Kidney capillary endothelial cell (primary cell): ENCODE measurements around the gene PPP1R12B.

Experiments used
- DNase-seq: peaks from one replicate; pipeline ENCODE4 v3.0.0-alpha.2; 2018; ENCODE audit warnings: low spot score

PPP1R12B gene, protein sequence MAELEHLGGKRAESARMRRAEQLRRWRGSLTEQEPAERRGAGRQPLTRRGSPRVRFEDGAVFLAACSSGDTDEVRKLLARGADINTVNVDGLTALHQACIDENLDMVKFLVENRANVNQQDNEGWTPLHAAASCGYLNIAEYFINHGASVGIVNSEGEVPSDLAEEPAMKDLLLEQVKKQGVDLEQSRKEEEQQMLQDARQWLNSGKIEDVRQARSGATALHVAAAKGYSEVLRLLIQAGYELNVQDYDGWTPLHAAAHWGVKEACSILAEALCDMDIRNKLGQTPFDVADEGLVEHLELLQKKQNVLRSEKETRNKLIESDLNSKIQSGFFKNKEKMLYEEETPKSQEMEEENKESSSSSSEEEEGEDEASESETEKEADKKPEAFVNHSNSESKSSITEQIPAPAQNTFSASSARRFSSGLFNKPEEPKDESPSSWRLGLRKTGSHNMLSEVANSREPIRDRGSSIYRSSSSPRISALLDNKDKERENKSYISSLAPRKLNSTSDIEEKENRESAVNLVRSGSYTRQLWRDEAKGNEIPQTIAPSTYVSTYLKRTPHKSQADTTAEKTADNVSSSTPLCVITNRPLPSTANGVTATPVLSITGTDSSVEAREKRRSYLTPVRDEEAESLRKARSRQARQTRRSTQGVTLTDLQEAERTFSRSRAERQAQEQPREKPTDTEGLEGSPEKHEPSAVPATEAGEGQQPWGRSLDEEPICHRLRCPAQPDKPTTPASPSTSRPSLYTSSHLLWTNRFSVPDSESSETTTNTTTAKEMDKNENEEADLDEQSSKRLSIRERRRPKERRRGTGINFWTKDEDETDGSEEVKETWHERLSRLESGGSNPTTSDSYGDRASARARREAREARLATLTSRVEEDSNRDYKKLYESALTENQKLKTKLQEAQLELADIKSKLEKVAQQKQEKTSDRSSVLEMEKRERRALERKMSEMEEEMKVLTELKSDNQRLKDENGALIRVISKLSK

DNA sequence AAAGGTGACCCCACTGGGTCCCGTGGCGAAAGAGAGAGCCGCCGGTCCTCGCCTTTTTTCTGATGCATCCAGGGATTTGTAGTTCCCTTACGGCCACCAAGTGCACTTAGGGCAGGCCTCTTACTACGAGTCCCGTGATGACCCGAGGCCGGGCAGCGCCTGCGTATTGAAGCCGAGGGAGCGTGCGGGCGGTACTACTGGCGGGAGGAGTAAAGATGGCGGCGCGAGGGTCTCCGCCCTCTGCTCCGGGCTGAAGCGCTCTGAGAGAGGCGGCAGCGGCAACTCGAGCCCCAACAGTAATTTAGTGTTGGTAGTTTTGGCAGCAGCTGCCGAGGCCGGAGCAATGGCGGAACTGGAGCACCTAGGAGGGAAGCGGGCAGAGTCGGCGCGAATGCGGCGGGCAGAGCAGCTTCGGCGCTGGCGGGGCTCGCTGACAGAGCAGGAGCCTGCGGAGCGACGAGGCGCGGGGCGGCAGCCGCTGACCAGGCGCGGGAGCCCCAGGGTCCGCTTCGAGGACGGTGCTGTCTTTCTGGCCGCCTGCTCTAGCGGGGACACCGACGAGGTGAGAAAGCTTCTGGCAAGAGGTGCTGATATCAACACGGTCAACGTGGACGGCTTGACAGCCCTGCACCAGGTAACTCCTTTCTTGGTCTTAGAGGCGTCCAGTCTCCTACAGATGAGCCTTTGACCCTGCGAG, at the start of gene PPP1R12B:
Gene PPP1R12B (plus strand): TSS at position 191 of the 697 bp plus-strand sequence. CDS start 153 bp downstream, at position 344.
- peak; percentile 96 for DNase-seq

GRCh38 chr1:202302166-202302565, 46.3 kb upstream of the PPP1R12B start:
- DNase-seq, result no peak

- DNase-seq, result no peak
These were observed 44.1 kb upstream of the PPP1R12B start for GRCh38 chr1:202304375-202304774.

DNA sequence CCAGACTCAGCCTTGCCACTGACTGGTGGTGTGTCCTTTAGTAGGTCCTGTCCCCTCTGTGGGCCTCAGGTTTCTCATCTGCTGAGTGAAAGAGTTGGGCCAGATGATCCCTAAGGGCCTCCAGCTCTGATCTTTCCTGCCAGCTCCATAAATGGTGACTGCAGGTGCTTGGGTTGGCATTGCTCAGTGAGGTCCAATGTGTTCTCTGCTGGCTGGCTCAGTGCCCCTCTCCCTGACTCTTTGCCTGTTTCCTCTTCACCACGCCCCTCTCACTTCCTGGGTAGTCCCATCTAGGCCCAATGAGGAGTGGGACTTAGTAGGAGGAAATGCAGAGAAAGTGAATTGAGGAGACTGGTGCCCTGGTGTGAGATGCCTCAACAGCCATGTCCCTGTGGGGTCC, 43.3 kb upstream of the PPP1R12B start:
- no peak for DNase-seq

DNA sequence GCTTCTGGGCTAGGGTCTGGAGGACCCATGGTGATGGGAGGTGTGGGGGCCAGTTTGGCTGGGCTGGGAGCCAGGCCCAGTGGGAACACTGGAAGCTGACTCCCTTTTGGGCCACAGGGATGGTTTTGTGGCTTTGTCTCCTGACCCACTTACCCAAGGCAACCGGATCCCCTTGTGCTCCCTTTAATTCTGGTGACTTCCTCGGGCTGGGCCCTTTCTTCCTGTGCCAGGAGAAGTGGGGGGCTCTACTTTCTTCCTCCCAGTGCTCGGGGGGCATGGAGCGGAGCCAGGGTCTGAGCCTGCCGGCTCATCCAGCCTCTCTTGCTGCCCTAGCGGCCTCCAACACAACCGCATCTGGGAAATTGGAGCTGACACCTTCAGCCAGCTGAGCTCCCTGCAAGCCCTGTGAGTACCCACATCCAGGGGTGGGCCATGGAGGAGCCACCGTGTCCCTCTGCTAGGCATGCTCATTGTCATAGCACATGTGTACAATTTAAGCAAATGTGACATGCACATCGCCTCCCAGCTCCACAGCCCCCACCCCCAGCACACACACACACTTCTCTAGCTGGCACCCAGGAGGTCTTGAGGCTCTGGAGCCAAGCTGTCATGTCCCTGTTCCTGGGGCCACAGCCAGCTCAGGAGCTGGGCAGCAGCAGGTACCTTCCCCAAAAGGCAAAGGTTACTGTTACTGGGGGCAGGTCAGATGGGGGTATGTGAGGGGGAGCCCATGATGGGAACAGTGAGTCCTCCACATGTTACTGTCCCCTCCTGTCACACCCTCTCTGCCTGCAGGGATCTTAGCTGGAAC, 41.8 kb upstream of the PPP1R12B start:
- DNase-seq, result no peak

- no peak for DNase-seq
These were observed 38.3 kb upstream of the PPP1R12B start for GRCh38 chr1:202310071-202310725.

GRCh38 chr1:202310746-202311145, 37.8 kb upstream of the PPP1R12B start:
- no peak for DNase-seq

GRCh38 chr1:202311875-202312635, 36.4 kb upstream of the PPP1R12B start:
- no peak for DNase-seq

GRCh38 chr1:202315576-202316168, 32.8 kb upstream of the PPP1R12B start:
- DNase-seq, result peak; percentile 63

- DNase-seq, result no peak
These were observed 32.3 kb upstream of the PPP1R12B start for GRCh38 chr1:202316186-202316585.

DNA sequence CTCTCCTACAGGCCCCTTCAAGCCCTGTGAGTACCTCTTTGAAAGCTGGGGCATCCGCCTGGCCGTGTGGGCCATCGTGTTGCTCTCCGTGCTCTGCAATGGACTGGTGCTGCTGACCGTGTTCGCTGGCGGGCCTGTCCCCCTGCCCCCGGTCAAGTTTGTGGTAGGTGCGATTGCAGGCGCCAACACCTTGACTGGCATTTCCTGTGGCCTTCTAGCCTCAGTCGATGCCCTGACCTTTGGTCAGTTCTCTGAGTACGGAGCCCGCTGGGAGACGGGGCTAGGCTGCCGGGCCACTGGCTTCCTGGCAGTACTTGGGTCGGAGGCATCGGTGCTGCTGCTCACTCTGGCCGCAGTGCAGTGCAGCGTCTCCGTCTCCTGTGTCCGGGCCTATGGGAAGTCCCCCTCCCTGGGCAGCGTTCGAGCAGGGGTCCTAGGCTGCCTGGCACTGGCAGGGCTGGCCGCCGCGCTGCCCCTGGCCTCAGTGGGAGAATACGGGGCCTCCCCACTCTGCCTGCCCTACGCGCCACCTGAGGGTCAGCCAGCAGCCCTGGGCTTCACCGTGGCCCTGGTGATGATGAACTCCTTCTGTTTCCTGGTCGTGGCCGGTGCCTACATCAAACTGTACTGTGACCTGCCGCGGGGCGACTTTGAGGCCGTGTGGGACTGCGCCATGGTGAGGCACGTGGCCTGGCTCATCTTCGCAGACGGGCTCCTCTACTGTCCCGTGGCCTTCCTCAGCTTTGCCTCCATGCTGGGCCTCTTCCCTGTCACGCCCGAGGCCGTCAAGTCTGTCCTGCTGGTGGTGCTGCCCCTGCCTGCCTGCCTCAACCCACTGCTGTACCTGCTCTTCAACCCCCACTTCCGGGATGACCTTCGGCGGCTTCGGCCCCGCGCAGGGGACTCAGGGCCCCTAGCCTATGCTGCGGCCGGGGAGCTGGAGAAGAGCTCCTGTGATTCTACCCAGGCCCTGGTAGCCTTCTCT, 30.3 kb upstream of the PPP1R12B start:
- DNase-seq, result no peak

- DNase-seq, result no peak
These were observed 29.0 kb upstream of the PPP1R12B start for GRCh38 chr1:202319381-202320080.

DNA sequence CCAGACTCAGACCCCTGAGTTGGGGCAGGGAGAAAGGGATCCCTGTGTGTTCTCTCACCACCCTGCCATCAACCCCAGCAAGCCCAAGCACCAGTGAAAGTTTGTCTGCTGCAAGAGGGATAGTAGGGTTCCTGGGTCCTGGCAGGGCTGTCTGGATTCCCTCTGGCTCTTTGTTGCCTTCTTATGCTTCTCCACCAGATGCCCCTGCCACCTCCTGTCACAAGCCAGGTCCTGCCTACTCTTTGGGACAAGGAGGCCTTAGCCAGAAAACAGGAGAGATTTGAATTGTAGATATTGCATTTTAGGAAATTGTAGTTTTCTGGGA, 28.5 kb upstream of the PPP1R12B start:
- no peak for DNase-seq

DNA sequence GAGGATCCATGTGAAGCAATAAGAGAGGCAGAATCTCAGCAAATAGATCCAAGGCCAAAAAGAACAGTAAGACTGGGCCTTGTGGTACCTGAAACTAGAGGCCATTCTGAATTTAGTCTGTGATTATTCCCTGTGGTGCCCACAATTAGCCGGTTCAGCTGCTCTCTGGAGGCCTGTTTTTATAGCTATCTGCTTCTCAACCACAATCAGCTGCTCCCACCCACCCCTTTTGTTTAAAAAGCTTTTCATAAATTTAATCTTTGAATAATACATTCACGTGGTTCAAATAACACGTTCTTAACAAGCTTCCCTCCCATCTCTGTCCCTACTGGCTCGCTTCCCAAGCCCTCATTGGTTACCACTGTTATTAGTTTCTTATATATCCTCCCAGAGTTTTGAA, 24.8 kb upstream of the PPP1R12B start:
- DNase-seq, result no peak

GRCh38 chr1:202324646-202325045, 23.9 kb upstream of the PPP1R12B start:
- DNase-seq, result no peak

GRCh38 chr1:202329891-202330290, 18.6 kb upstream of the PPP1R12B start:
- DNase-seq, result no peak

- no peak for DNase-seq
These were observed 14.6 kb upstream of the PPP1R12B start for GRCh38 chr1:202333861-202334260.
